NOMO-1 treated with DMSO at 0.1 percent for 48 hours (cell line): Measurements from ENCODE around the gene UBR1.
A peak's percentile ranks its signal among the peaks of the same experiment; 100 is the strongest.
"Not testable (repeated sequence)": the region's sequence is repeated elsewhere in the genome, so short reads cannot be mapped to it uniquely, and the experiment has no call there.

ENCODE experiments used
- DNase-seq: peaks from one replicate; lab custom pipeline; 2025; ENCODE audit not compliant: unreplicated experiment; lab: John Stamatoyannopoulos, UW

The UBR1 gene

GRCh38 chr15:43067717-43068461 is 37.9 kb downstream of the UBR1 start:
- no peak for DNase-seq

- DNase-seq = no peak
Observed at GRCh38 chr15:43056696-43057095, 49.1 kb downstream of the UBR1 start.

- DNase-seq = no peak
Observed at GRCh38 chr15:43052860-43053259, 53.0 kb downstream of the UBR1 start.

GRCh38 chr15:43048935-43049334 is 56.9 kb downstream of the UBR1 start:
- no peak for DNase-seq

GRCh38 chr15:43046484-43046883 is 59.4 kb downstream of the UBR1 start:
- DNase-seq = no peak

- DNase-seq = no peak
Observed at GRCh38 chr15:43042885-43043284, 63.0 kb downstream of the UBR1 start.

GRCh38 chr15:43041085-43041484 is 64.8 kb downstream of the UBR1 start:
- not testable (repeated sequence) for DNase-seq

- DNase-seq = not testable (repeated sequence)
Observed at GRCh38 chr15:43035240-43035639, 70.6 kb downstream of the UBR1 start.

GRCh38 chr15:43029476-43029875 is 76.4 kb downstream of the UBR1 start:
- DNase-seq = peak; percentile 0

- DNase-seq = no peak
Observed at GRCh38 chr15:43025150-43025549, 80.7 kb downstream of the UBR1 start.

- DNase-seq = not testable (repeated sequence)
Observed at GRCh38 chr15:43014671-43015070, 91.2 kb downstream of the UBR1 start.

- no peak for DNase-seq
Observed at GRCh38 chr15:43009206-43009605, 96.6 kb downstream of the UBR1 start.

GRCh38 chr15:43008150-43008549 is 97.7 kb downstream of the UBR1 start:
- no peak for DNase-seq

GRCh38 chr15:43007551-43007950 is 98.3 kb downstream of the UBR1 start:
- DNase-seq = no peak

GRCh38 chr15:43006991-43007390 is 98.8 kb downstream of the UBR1 start:
- DNase-seq = no peak

GRCh38 chr15:43004886-43005595 is 100.8 kb downstream of the UBR1 start:
- DNase-seq = not testable (repeated sequence)

- DNase-seq = no peak
Observed at GRCh38 chr15:42999201-42999779, 106.5 kb downstream of the UBR1 start.

GRCh38 chr15:42996871-42997270 is 109.0 kb downstream of the UBR1 start:
- no peak for DNase-seq

- DNase-seq = no peak
Observed at GRCh38 chr15:42994546-42994945, 111.3 kb downstream of the UBR1 start.

GRCh38 chr15:42992626-42993025 is 113.2 kb downstream of the UBR1 start:
- no peak for DNase-seq

GRCh38 chr15:42986693-42987342 is 119.0 kb downstream of the UBR1 start:
- no peak for DNase-seq
